Measurements from ENCODE around the gene DNER.
"Not testable (repeated sequence)": the region's sequence is repeated elsewhere in the genome, so short reads cannot be mapped to it uniquely, and the experiment has no call there.

DNER gene

DNA sequence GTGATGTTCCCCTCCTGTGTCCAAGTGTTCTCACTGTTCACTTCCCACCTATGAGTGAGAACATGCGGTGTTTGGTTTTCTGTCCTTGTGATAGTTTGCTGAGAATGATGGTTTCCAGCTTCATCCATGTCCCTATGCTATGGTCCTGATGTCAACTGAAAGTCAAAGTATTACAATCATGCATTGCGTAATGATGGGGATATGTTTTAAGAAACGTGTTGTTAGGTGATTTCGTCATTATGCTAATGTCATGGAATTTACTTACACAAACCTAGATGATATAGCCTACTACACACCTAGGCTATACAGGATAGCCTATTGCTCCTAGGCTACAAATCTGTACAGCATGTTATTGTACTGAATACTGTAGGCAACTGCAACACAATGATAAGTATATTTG is 207.7 kb downstream of the DNER start:
- in situ Hi-C loops (cut with MboI; ENCODE audit: low sequenced_read_pairs) = not testable (repeated sequence)

DNA sequence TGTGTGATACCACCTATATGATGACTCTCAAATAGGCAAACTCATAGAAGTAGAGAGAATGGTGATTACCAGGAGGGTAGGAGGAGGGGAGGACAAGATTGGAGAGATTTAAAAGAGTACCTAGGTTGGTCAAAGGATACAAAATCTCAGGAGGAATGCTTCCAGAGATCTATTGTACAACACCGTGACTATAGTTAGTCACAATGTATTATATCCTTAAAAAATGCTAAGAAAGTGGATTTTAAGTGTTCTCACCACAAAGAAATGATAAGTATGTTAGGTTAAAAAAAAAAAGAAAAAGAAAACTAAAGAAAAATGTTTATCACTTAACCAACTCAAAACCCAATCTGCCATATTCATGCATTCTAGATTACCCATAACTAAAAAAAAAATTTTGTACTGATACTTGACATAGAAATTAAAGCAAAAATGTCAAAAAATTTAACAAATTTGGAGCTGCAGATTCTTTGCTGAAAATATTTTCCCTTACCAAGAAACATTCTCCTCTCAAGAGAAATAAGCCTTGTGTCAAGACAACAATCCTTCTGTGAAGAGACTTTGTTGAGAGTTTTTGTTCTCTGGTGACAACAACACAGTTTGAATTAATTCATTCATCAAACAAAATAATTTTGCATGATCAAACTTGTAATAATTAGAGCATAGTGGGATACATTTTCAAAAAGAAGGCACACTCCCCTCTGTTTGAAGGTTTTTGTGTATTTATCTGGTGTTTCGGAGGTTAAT is 213.1 kb downstream of the DNER start:
- in situ Hi-C loops (cut with MboI; ENCODE audit: low sequenced_read_pairs) = no loop called here

DNA sequence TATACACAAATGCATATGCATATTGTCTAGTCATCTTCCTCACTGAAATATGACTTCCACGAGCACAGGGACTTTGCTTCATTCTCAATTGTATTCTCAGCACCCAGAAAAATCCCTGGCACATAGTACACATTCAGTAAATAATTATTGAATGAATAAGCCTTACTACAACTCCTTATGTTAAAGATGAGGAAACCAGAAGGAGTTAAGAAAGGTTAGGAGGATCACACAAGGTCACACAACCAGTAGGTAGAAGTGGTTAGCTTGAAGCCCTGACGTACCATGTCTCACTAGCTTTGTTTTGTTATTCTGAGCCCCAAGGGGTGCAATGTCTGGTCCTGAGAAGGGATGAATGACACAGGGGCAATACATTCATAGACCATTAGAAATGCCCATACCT is 222.3 kb downstream of the DNER start:
- in situ Hi-C loops (cut with MboI; ENCODE audit: low sequenced_read_pairs) = no loop called here

DNA sequence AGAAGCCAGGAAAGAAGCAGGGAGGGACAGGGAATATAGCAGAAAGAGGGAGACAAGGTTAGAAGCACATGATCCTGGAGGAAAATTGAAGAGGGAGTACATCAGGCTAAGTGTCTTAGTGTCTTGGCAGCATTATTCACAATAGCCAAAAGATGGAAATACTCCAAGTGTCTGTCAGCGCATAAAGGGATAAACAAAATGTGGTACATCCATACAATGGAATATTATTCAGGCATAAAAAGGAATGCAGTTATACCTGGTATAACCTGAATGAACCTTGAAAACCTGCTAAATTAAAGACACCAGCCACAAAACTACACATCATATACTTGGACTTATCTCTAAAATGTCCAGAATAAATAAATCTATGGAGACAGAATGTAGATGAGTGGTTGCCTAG is 224.2 kb downstream of the DNER start:
- in situ Hi-C loops (cut with MboI; ENCODE audit: low sequenced_read_pairs) = no loop called here

DNA sequence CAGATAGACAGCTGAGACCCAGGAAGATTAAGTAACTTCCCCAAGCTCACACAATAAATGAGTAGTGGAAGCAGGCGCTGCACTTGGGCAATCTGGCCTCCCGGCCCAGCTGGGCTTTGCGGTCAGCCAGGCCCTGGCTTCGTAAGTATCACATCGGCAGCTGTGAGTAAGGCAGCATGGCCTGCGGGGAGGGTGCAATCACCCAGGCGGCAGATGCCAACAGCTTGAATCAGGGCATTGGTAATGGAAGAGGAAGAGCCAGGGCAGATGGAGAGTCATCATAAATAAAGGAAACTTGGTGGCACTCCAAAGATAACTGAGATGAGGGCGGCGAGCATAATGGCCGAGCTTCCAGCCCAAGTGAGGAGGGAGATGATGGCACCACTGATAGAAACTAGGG is 225.3 kb downstream of the DNER start:
- in situ Hi-C loops (cut with MboI; ENCODE audit: low sequenced_read_pairs) = no loop called here

DNA sequence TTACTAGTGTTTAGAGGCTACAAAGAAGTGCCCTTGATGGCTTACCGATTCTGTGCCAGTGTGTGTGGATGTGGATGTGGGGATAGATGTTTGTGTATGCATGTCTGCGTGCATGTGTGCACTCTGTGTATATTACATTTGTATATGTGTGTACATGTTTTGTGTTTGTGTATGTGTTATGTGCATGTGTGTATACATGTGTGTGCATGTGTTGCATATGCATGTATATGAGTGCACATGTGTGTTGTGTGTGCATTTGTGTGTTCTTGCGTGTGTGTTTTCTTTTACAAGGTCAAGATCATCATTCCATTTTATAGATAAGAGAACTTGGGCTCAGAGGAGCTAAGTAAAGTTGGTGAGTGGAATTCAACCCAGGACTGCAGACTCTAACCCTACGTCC is 226.1 kb downstream of the DNER start:
- in situ Hi-C loops (cut with MboI; ENCODE audit: low sequenced_read_pairs) = no loop called here

DNA sequence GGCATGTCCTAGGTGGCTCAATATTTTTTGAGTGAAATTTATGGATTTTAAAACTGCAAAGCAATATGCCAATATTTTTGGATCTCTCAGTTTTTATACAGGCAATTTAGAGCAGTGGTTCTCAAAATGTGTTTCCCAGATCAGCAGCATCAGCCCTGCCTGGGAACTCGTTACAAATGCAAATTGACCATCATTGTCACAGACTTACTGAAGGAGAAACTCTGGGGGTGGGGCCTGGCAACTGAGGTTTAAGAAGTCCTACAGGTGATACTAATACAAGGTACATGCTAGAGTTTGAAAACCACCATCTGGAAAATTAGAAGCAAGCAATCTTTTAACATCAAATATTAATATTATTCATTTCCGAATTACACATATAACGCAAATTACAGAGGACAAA is 227.7 kb downstream of the DNER start:
- in situ Hi-C loops (cut with MboI; ENCODE audit: low sequenced_read_pairs) = no loop called here

DNA sequence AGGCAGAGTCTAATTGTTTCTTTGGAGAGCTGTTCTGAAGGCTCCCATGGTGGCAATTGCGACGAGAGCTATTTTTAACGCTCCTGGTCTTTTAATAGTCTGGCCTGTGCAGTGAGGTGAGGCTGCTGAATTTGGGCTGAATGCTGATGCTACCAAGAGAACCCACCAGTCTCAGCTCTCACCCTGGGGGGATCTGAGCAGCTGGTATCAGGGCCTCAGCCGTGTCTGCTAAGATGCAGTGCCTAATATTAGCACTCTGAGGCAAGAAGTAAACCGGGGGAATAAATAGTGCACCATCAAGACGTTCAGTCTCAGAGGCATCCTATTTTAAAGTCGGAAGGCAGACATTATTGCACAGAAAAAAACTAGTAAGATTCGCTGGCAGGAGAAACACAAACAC is 228.5 kb downstream of the DNER start:
- in situ Hi-C loops (cut with MboI; ENCODE audit: low sequenced_read_pairs) = no loop called here

DNA sequence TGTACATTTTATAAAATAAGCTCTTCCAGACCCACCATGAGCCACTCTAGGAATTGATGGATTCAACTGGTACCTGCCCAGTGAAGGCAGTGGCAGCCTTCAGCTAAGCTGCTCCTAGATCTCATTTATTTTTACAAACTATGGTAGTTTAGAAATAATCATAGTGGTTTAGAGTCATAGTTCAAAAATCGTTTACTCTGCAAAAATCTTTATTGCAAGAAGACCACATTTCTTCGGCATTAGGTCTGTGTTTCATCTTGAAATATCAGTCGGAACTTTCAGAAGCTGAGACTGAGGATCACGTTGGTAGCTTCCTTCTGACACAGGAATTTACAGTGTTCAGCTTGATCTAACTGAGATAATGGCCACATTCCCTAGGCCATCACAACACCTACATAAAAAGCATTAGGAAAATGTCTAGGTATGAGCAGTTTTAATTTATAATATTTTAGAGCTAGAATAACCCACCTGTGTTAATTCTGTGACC is 237.0 kb downstream of the DNER start:
- in situ Hi-C loops (cut with MboI; ENCODE audit: low sequenced_read_pairs) = no loop called here

DNA sequence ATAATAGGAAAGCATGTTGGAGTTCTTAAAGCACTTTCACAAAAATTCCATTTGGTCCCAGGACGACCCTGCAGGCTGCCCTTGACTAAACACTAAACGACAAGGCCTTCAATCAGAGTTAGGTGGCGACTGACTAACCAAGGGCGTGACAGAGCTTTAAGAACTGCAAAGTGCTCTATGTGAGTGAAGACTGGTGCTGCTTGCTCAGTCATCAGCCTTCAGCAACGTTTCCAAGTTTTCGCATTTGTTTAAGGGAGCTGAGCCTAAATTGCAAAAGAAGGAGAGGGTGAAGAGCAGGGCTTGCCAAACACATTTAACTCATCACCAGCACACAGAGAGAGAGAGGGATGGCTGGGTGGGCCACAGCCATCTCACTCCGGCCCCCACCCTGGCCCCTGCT is 238.6 kb downstream of the DNER start:
- in situ Hi-C loops (cut with MboI; ENCODE audit: low sequenced_read_pairs) = no loop called here

DNA sequence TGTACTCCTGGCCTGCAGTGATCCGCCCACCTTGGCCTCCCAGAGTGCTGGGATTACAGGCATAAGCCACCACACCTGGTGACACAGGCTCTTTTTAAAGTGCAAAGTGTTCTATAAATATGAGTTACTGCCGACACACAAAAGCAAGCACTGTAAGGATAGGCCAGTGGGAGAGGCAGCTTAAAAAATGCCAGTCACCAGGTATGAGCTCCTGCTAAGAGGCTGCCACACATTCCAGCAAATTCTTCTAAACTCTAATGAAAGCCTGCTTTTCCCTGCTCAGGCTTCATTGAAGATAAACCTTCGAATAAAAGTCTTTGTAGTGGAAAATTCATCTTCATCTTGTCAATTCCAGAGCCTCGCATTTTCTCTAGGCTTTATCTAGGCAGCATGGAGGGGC is 240.2 kb downstream of the DNER start:
- in situ Hi-C loops (cut with MboI; ENCODE audit: low sequenced_read_pairs) = no loop called here

DNA sequence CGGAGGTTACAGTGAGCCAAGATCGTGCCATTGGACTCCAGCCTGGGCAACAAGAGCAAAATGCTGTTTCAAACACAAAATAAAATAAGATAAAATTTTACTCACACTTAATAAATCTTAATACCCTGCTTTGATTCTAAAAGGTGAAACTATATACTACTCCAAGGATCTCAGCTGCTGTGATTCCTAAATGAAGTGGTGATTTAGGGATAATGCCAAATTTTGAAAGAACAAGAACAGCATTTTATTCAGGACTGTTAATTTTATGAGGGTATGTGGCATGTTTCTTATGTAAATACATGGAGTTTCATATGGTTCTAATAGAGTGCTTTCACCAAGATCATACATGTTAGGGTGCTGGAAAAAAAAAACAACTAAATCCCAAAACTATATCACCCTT is 243.6 kb downstream of the DNER start:
- in situ Hi-C loops (cut with MboI; ENCODE audit: low sequenced_read_pairs) = no loop called here

DNA sequence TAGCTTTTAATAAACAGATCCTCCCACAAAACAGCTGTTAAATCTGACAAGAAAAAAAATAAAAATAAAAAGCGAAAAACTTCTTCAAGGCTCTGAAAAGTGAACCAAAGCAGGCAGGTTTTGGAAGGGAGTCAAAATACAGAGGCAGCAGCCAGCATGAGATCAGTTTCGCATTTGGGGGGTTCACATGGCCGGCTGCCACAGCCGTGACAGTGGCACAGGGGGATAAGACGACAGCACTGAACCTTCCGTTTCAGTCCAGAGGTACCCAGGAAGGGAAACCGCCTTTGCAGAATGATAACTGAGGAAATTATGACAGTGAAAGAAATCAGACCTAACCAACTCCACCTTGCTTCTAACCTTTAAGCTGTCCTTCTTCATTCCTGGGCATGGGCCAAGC is 246.6 kb downstream of the DNER start:
- in situ Hi-C loops (cut with MboI; ENCODE audit: low sequenced_read_pairs) = no loop called here

DNA sequence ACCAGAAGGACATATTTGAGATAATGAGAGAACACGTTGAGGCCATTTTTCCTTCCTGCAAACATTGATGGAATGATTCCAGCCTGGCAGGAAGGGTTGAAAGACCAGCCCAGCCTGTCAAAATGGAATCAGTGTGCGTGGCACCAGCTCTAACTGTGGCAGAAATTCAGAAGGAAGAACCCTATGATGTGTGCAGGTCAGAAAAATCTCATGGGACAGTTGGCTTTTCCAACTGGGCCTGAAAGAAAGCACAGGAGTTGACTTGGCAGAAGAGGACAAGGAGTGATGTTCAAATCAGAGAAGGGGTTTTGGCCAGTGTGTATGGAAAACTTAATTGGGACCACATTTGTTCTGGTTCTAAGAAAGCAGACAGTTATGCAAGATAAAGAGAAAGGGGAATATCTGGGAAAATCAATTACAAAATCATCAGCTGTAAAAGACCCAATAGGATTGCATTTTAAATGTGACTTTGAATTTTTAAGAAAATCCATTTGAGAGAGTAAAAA is 250.5 kb downstream of the DNER start:
- in situ Hi-C loops (cut with MboI; ENCODE audit: low sequenced_read_pairs) = no loop called here

DNA sequence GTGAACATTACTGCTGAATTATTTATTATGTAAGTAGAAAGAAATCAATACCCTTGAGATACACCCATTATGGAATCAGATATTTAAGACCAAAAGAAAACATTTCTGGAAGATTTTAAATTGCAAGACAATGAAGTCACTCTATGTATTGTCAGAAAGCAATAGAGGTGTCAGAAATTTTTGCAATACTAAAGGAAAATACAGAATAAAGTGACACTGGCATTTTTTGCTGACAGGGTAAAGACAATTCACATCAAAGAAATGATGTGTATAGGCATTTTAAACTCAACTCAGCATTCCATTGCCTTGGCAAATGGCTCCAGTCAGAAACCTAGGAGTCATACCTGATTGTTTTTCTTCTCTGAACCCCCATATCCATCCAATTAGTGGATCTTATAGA is 252.2 kb downstream of the DNER start:
- in situ Hi-C loops (cut with MboI; ENCODE audit: low sequenced_read_pairs) = no loop called here

DNA sequence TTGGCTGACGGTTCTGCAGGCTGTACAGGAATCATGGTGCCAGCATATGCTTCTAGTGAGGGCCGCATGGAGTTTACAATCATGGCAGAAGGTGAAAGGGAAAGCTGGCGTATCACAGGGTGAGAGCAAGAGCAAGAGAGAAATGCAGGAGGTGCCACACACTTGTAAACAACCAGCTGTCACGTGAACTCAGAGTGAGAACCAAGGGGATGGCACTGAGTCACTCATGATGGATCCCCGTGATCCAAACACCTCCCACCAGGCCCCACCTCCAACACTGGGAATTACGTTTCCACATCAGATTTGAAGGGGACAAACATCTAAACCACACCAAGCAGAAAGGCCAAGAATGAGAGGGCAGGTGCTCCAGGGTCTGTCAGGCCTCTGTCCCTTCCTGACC is 258.3 kb downstream of the DNER start:
- in situ Hi-C loops (cut with MboI; ENCODE audit: low sequenced_read_pairs) = no loop called here

DNA sequence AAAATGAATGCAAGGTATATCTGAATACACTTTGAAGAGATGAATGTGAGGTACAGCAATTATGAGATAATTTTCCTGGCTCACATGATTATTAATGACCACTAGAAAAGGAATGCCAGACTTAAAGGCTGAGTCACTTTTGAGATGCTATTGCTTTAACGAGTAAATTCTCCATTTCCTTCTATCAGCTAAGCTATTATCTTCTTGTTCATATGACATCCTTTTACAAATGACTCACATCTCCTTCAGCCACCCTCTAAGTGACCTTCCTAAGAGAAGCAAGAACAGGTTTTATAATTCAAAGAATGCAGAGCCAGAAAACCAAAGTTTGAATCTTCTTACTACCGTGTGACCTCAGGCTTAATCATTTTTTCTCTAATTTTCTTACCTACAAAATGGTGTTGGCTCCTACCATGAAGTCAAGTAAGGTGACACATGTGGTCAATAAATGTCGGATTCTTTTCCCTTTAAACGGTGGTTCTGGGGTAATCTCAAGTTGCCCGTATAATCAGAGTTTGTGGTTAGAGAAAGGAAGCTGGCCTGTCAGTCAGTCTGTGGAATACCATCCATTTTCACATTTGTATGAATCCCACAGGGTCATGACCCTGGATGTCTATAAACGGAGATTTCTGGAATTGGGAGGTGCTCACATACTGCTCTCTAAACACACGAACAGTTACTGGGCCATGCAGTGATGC is 259.3 kb downstream of the DNER start:
- in situ Hi-C loops (cut with MboI; ENCODE audit: low sequenced_read_pairs) = no loop called here

DNA sequence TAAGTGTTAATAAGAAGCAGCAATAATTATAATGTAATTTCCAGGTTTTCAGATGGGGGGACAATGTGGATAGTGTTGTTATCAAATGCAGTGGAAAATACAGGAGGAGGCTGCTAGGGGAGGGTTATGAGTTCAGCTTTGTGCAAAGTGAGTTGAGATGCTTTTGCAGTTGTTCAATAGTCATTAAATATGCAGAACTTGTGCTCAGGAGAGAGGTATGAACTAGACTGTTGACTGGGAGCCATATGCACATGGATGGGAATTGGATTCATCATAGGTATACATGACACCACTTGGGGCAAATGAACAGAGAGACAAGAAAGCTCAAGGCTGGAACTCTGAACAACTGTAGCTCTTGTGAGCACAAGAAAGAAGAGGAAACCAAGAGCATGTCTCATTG is 261.1 kb downstream of the DNER start:
- in situ Hi-C loops (cut with MboI; ENCODE audit: low sequenced_read_pairs) = no loop called here

DNA sequence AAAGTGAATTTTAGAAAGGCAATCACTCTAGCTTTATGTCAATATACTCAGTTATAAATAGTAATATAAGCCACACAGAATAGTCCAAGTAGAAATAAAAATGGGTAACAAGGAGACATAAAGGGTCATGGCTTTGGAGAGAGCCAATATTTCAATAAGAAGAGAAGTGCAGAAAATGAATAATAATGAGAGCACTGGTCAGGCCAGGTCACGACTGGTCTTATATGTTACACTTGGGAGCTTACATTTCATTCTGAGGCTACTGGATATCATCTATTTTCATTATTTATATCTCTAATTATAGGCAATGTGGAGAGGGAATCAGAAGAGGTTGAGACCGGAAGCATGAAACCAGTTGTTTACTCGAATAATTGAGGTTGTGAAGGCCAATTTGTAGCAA is 262.5 kb downstream of the DNER start:
- in situ Hi-C loops (cut with MboI; ENCODE audit: low sequenced_read_pairs) = no loop called here

DNA sequence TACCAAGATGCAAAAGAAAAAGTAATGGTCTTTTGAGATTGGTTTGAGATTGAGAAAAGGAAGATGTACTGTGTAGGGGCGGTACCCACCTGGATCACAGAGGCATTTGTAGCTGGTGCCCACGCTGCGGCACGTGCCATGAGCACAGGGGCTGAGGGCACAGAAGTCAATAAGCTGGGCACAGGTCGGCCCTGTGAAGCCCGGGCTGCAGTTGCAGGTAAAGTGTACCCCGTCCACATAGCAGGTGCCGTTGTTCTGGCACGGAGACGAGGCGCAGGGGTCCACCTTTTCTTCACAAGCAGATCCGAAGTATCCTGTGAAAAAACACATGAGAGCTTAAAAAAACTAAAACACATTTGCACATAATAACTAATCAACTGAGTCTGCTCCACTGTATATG is 267.1 kb downstream of the DNER start:
- in situ Hi-C loops (cut with MboI; ENCODE audit: low sequenced_read_pairs) = no loop called here

DNA sequence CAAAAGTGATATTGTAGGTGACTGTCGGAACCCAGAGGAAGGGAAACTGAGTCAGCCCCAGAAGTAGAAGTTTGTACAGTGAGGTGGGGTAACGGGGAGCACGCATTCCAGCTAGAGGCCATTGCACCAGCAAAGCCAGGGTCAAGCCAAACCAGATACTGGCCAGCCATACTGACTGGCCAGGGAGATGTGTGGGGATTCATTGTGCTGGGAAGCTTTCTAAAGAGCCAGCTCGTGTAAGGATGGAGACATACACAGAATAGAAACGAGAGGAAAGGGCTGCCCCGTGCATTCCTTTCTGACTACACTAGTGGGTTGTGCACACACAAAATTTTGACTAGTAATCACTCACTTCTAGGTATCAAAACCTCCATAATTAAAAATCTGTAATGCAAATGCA is 268.0 kb downstream of the DNER start:
- in situ Hi-C loops (cut with MboI; ENCODE audit: low sequenced_read_pairs) = no loop called here

DNA sequence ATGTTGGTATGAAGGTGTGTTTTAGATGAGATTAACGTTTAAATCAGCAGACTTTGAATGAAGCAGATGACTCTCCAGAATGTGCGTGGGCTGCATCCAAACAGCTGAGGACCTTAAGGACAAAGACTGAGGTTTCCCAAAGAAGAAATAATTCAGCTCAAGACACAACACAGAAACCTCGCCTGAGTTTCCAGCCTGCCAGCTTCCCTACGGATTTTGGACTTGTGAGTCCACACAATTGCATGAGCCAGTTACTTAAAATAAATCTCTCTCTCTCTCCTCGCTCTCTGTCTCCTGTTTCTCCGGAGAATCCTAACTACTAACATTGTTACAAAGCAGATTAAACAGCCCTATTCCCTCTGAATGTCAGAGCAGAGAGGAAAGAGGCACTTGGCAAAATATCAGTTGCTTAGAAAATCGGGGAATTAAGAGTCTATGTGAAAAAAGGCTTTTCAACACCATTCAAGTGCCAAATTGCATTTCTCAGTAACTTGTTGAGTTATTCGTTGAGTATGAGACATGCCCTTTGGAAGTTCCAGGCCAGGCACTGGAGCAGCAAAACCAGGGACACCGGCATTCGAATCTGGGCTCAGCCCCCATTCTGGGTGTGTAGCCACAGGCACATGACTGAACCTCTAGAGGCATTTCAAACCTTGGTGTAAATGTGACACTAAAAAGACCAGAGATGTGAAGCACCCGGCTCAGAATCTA is 268.7 kb downstream of the DNER start:
- in situ Hi-C loops (cut with MboI; ENCODE audit: low sequenced_read_pairs) = no loop called here

Data from hTERT RPE-1 (cell line).